ENCODE data around the gene AMBN.

DNA sequence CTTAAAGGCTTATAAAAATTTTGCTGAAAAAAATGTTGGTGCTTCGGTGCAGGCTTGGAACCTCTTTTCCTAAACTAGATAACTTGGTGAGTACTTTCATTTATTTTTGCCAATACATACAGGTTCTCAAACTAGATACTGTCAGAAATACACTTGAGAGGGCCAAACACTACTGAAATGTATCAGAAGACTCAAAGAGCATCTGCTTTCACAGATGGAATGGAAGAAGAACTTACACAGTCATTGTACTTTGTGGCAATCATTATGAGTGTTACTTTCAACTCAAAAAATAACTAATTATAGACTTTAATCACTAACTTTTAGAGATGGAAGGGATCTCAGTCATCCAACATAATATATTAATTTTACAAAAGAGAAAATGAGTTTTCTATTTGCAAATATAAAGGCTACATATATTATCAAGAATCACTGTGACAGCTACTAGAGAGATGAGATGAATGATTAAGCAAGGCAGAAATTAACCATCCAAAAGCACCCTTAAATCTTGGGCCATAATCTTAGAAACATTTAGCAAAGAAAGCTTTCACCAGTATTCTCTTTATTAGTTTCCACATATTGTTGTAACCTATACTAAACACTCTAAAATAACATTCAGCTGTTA is 37.5 kb downstream of the AMBN start:
- TF ChIP-seq, protein P1, sequence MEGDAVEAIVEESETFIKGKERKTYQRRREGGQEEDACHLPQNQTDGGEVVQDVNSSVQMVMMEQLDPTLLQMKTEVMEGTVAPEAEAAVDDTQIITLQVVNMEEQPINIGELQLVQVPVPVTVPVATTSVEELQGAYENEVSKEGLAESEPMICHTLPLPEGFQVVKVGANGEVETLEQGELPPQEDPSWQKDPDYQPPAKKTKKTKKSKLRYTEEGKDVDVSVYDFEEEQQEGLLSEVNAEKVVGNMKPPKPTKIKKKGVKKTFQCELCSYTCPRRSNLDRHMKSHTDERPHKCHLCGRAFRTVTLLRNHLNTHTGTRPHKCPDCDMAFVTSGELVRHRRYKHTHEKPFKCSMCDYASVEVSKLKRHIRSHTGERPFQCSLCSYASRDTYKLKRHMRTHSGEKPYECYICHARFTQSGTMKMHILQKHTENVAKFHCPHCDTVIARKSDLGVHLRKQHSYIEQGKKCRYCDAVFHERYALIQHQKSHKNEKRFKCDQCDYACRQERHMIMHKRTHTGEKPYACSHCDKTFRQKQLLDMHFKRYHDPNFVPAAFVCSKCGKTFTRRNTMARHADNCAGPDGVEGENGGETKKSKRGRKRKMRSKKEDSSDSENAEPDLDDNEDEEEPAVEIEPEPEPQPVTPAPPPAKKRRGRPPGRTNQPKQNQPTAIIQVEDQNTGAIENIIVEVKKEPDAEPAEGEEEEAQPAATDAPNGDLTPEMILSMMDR (IDR thresholded peaks at IDR 0.05): no peak
- no peak for TF ChIP-seq POLR2AphosphoS5 (IDR thresholded peaks at IDR 0.05; ENCODE audit: low read depth, low read length)
- TF ChIP-seq, protein P2, sequence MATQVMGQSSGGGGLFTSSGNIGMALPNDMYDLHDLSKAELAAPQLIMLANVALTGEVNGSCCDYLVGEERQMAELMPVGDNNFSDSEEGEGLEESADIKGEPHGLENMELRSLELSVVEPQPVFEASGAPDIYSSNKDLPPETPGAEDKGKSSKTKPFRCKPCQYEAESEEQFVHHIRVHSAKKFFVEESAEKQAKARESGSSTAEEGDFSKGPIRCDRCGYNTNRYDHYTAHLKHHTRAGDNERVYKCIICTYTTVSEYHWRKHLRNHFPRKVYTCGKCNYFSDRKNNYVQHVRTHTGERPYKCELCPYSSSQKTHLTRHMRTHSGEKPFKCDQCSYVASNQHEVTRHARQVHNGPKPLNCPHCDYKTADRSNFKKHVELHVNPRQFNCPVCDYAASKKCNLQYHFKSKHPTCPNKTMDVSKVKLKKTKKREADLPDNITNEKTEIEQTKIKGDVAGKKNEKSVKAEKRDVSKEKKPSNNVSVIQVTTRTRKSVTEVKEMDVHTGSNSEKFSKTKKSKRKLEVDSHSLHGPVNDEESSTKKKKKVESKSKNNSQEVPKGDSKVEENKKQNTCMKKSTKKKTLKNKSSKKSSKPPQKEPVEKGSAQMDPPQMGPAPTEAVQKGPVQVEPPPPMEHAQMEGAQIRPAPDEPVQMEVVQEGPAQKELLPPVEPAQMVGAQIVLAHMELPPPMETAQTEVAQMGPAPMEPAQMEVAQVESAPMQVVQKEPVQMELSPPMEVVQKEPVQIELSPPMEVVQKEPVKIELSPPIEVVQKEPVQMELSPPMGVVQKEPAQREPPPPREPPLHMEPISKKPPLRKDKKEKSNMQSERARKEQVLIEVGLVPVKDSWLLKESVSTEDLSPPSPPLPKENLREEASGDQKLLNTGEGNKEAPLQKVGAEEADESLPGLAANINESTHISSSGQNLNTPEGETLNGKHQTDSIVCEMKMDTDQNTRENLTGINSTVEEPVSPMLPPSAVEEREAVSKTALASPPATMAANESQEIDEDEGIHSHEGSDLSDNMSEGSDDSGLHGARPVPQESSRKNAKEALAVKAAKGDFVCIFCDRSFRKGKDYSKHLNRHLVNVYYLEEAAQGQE (IDR thresholded peaks at IDR 0.05; ENCODE audit: insufficient read depth in 1 of 2, low read depth in 2 of 2, low read length in 1 of 2): no peak
- TF ChIP-seq SIN3A (IDR thresholded peaks at IDR 0.05; ENCODE audit: borderline replicate concordance, insufficient read depth, low read depth, low read length): no peak

Measured in Panc1 (cell line).